Pons (tissue), 1 donor: Measurements from ENCODE around the gene KRT74.

Experiments
- DNase-seq: peaks from one replicate; pipeline ENCODE4 v3.0.0-alpha.2; 2016; ENCODE audit warnings: low spot score

KRT74 gene

GRCh38 chr12:52573743-52574142 lies at the start of gene KRT74:
Gene KRT74 (minus strand): TSS chr12:52573843. CDS start chr12:52573777, 66 bp downstream.
- no peak for DNase-seq

- DNase-seq, result no peak
Measured at GRCh38 chr12:52622349-52622748, 48.7 kb upstream of the KRT74 start.

- DNase-seq, result no peak
Measured at GRCh38 chr12:52618866-52619265, 45.2 kb upstream of the KRT74 start.

- no peak for DNase-seq
Measured at GRCh38 chr12:52618216-52618615, 44.6 kb upstream of the KRT74 start, which contains the start of gene KRT73. Gene KRT73 (minus strand): TSS chr12:52618559. CDS start chr12:52618524, 35 bp downstream.

GRCh38 chr12:52617403-52617785 lies 43.8 kb upstream of the KRT74 start:
- DNase-seq, result no peak

- no peak for DNase-seq
Measured at GRCh38 chr12:52616680-52617402, 43.2 kb upstream of the KRT74 start.

- no peak for DNase-seq
Measured at GRCh38 chr12:52615912-52616311, 42.3 kb upstream of the KRT74 start.

GRCh38 chr12:52615208-52615868 lies 41.7 kb upstream of the KRT74 start:
- no peak for DNase-seq

GRCh38 chr12:52614381-52615207 lies 41.0 kb upstream of the KRT74 start:
- DNase-seq, result no peak

GRCh38 chr12:52613384-52614030 lies 39.9 kb upstream of the KRT74 start:
- DNase-seq, result no peak

GRCh38 chr12:52612431-52613383 lies 39.1 kb upstream of the KRT74 start:
- no peak for DNase-seq

GRCh38 chr12:52611080-52611468 lies 37.4 kb upstream of the KRT74 start:
- no peak for DNase-seq

GRCh38 chr12:52608826-52609630 lies 35.4 kb upstream of the KRT74 start:
- DNase-seq, result no peak

GRCh38 chr12:52608161-52608560 lies 34.5 kb upstream of the KRT74 start:
- no peak for DNase-seq

- no peak for DNase-seq
Measured at GRCh38 chr12:52607314-52607713, 33.7 kb upstream of the KRT74 start.

- DNase-seq, result no peak
Measured at GRCh38 chr12:52606581-52607218, 33.1 kb upstream of the KRT74 start.

GRCh38 chr12:52606096-52606495 lies 32.5 kb upstream of the KRT74 start:
- no peak for DNase-seq

GRCh38 chr12:52605542-52605941 lies 31.9 kb upstream of the KRT74 start:
- no peak for DNase-seq

GRCh38 chr12:52604859-52605258 lies 31.2 kb upstream of the KRT74 start:
- no peak for DNase-seq

- no peak for DNase-seq
Measured at GRCh38 chr12:52603314-52603713, 29.7 kb upstream of the KRT74 start.
